Upper lobe of left lung (tissue), 6 donors: ENCODE data around the gene RAI14. TPM values are rescaled to one million over a fixed set of nuclear protein-coding genes. Genes with fewer than 3 reads are reported as not detected.

Source experiments
- ATAC-seq, 2 donors: fragments of 200-7000 bp; cut with Tn5 transposase; one replicate each; pipeline ENCODE4 v1.9.1; 2022; ENCODE audit warnings: mild to moderate bottlenecking in 2 of 2, moderate library complexity in 2 of 2; ENCODE audit not compliant: low FRiP score in 2 of 2
- DNase-seq, 2 donors: peaks; one replicate each; pipeline ENCODE4 v3.0.0-alpha.2; 2019 to 2020
- H3K27ac ChIP-seq, 4 donors: fragments of 200-600 bp; sonication (generic); one replicate each; pipeline ENCODE4 v1.5.1; 2016 to 2019
- H3K27me3 ChIP-seq, 4 donors: fragments of 200-600 bp; sonication (generic); one replicate each; pipeline ENCODE4 v1.5.1; 2017 to 2019
- H3K36me3 ChIP-seq, 4 donors: fragments of 200-600 bp; sonication (generic); one replicate each; pipeline ENCODE4 v1.5.1; 2016 to 2019
- H3K4me1 ChIP-seq, 4 donors: fragments of 200-600 bp; sonication (generic); one replicate each; pipeline ENCODE4 v1.5.1; 2018 to 2019
- H3K4me3 ChIP-seq, 4 donors: fragments of 200-600 bp; sonication (generic); one replicate each; pipeline ENCODE4 v1.5.1; 2017 to 2019; ENCODE audit warnings: mild to moderate bottlenecking in 2 of 4, moderate library complexity in 1 of 4
- H3K9me3 ChIP-seq, 4 donors: fragments of 200-600 bp; sonication (generic); one replicate each; pipeline ENCODE4 v1.5.1; 2018 to 2019
- CTCF ChIP-seq, 6 experiments: fragments of 450-650 bp in 4 of 6; fragments of 200-600 bp in 2 of 6; sonication (generic) in 2 of 6; IDR thresholded peaks; one replicate each; pipeline ENCODE4 v1.5.1; 2016 to 2019; ENCODE audit warnings: antibody characterized with exemption in 6 of 6
- EP300 ChIP-seq, 4 donors: sonication (generic); formaldehyde crosslinking; IDR thresholded peaks; one replicate each; pipeline ENCODE4 v1.5.1; 2017; ENCODE audit warnings: antibody characterized with exemption in 4 of 4, control low read depth in 2 of 4
- POLR2A ChIP-seq, 4 donors: fragments of 450-650 bp; IDR thresholded peaks; one replicate each; pipeline ENCODE4 v1.5.1; 2016 to 2017; ENCODE audit warnings: antibody characterized with exemption in 4 of 4, mild to moderate bottlenecking in 2 of 4
- POLR2AphosphoS5 ChIP-seq, 2 donors: sonication (generic); formaldehyde crosslinking; IDR thresholded peaks; one replicate each; pipeline ENCODE4 v1.5.1; 2017; ENCODE audit warnings: antibody characterized with exemption in 2 of 2
- WGBS, 2 donors: methylation state at CpG; one replicate each; pipeline ENCODE4 v1.1.5; 2017 to 2018; 5-methylcytosine and 5-hydroxymethylcytosine counted together
- total RNA-seq, 6 donors: library from RNA; depleted of rRNA in 4 of 6; stranded (reverse); fragments of >200 nt in 4 of 6; gene quantifications; one replicate each; pipeline versions ENCODE4 v1.1.0 to v1.2.1, GENCODE V29; 2016 to 2021
- donor health status: DM: no; HTN: no; CAD: no; lungs with moderate emphysema.
- donor health status: DM: no; HTN: yes; CAD: no; lungs with severe emphysema.

RAI14 gene
- total RNA-seq, 6 donors from 2014 or later = 34.0 to 88.6 (median 67.9) TPM

GRCh38 chr5:34833090-34833489 lies 177.0 kb downstream of the RAI14 start:
- WGBS, 2 donors = 92 to 94% methylated on average over 1 of the region's 1 CpG

DNA sequence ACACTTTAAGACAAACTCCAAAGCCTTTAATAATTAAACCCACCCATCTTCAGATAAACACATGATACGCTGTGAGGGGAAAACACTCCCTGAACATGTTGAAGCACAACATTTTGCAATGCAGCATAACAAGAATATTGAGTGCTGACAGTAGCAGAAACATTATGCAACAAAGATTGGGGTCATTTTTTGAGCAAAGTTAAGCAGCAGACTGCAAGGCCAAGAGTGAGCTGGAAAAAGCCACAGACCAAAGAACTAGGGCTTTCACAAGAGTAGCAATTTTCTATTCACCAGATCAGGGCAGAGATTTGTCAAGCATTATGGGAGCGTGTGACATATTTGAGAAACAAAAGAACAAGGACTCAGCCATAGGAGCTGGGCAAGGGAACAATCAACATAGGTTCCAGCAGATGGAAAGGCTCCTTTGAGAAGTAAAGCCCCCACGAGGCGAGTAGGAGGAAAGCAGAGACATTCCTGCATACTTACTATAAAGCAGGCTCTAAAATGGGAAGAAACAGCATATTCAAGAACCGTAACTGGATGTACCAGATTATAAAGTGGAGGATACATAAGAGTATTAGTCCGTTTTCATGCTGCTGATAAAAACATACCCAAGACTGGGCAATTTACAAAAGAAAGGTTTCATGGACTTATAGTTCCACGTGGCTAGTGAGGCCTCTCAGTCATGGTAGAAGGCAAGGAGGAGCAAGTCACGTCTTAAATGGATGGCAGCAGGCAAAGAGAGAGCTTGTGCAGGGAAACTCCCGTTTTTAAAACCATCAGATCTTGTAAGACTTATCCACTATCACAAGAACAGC lies 178.1 kb downstream of the RAI14 start:
- ATAC-seq (no peak), DNase-seq (no peak)
- 81 to 82% methylated on average over 9 of the region's 9 CpGs for WGBS, 2 donors
- Histone ChIP-seq H3K27me3 (no peaks in the 10 kb centered on the region), H3K4me1 (peaks cover 0 to 9% (median 4%) of the 10 kb centered on the region in 4 donors), H3K27ac (peak overlapping the region in 2 of 4 donors; percentile 9 to 17), H3K4me3 (no peak overlapping the region), H3K36me3 (peaks cover 5 to 29% (median 11%) of the 10 kb centered on the region in 4 donors), H3K9me3 (no peaks in the 10 kb centered on the region)
- no peak for TF ChIP-seq CTCF (IDR thresholded peaks at IDR 0.05)
- TF ChIP-seq POLR2A (IDR thresholded peaks at IDR 0.05) = no peak
- TF ChIP-seq EP300 (IDR thresholded peaks at IDR 0.05) = peak in 1 of 4 donors; percentile 42

More at GRCh38 chr5:34833090-34833489, 177.0 kb downstream of the RAI14 start:
- no peak for ATAC-seq
- Histone ChIP-seq H3K27me3 (no peaks in the 10 kb centered on the region), H3K36me3 (peaks cover 7 to 37% (median 11%) of the 10 kb centered on the region in 4 donors), H3K4me3 (no peak overlapping the region), H3K27ac (no peak overlapping the region), H3K9me3 (no peaks in the 10 kb centered on the region), H3K4me1 (peaks cover 0 to 6% (median 1%) of the 10 kb centered on the region in 4 donors)
- no peak for DNase-seq
- no peak for TF ChIP-seq CTCF (IDR thresholded peaks at IDR 0.05)
- no peak for TF ChIP-seq EP300 (IDR thresholded peaks at IDR 0.05)
- TF ChIP-seq POLR2AphosphoS5 (IDR thresholded peaks at IDR 0.05) = no peak
- no peak for TF ChIP-seq POLR2A (IDR thresholded peaks at IDR 0.05)

DNA sequence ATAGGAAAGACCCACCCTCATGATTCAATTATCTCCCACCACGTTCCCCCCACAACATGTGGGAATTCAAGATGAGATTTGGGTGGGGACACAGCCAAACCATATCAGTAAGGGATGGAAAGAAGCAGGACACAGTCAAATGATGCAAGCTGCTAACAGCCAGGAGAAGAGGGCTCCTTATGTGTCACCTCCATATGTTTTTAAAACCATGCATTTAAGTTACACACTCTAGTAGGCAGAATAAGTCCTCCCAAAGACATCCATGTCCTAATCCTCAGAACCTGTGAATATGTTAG lies 178.6 kb downstream of the RAI14 start:
- H3K27ac ChIP-seq = peak overlapping the region in 2 of 4 donors; percentile 9 to 17
- no peaks in the 10 kb centered on the region for H3K27me3 ChIP-seq
- no peak for TF ChIP-seq POLR2A (IDR thresholded peaks at IDR 0.05)
- TF ChIP-seq CTCF (IDR thresholded peaks at IDR 0.05) = no peak
- TF ChIP-seq EP300 (IDR thresholded peaks at IDR 0.05) = no peak
- no peak for TF ChIP-seq POLR2AphosphoS5 (IDR thresholded peaks at IDR 0.05)
- peaks cover 3 to 23% (median 11%) of the 10 kb centered on the region in 4 donors for H3K36me3 ChIP-seq
- no peaks in the 10 kb centered on the region for H3K9me3 ChIP-seq
- no peak overlapping the region for H3K4me3 ChIP-seq
- ATAC-seq (no peak), DNase-seq (no peak)
- WGBS, 2 donors = 76 to 93% methylated on average over 1 of the region's 1 CpG
- H3K4me1 ChIP-seq = peaks cover 0 to 15% (median 8%) of the 10 kb centered on the region in 4 donors

GRCh38 chr5:34835664-34836063 lies 179.5 kb downstream of the RAI14 start:
- ATAC-seq (no peak), DNase-seq (no peak)
- Histone ChIP-seq H3K36me3 (peaks cover 0 to 14% (median 2%) of the 10 kb centered on the region in 4 donors), H3K27ac (no peak overlapping the region), H3K4me1 (peaks cover 0 to 16% (median 10%) of the 10 kb centered on the region in 4 donors), H3K27me3 (no peaks in the 10 kb centered on the region), H3K4me3 (no peak overlapping the region), H3K9me3 (no peaks in the 10 kb centered on the region)
- 83 to 91% methylated on average over 3 of the region's 3 CpGs for WGBS, 2 donors
- TF ChIP-seq POLR2A (IDR thresholded peaks at IDR 0.05) (no peak), EP300 (IDR thresholded peaks at IDR 0.05) (no peak), POLR2AphosphoS5 (IDR thresholded peaks at IDR 0.05) (no peak), CTCF (IDR thresholded peaks at IDR 0.05) (no peak)
